ENCODE data around the gene CELF2. TPM values are rescaled to one million over a fixed set of nuclear protein-coding genes. Genes with fewer than 3 reads are reported as not detected.

CELF2 gene
- total RNA-seq, 4 donors from 2014 or later, result 120 to 185 (median 154) TPM

GRCh38 chr10:11224321-11224720 lies 206.6 kb downstream of the CELF2 start:
- no peak for TF ChIP-seq CTCF (IDR thresholded peaks at IDR 0.05; ENCODE audit: low read depth)

GRCh38 chr10:11224792-11225416 lies 207.2 kb downstream of the CELF2 start:
- no peak for TF ChIP-seq CTCF (IDR thresholded peaks at IDR 0.05; ENCODE audit: low read depth)

GRCh38 chr10:11225935-11226334 lies 208.3 kb downstream of the CELF2 start:
- no peak for TF ChIP-seq CTCF (IDR thresholded peaks at IDR 0.05; ENCODE audit: low read depth)

- TF ChIP-seq CTCF (IDR thresholded peaks at IDR 0.05; ENCODE audit: low read depth), result no peak
Measured at GRCh38 chr10:11227103-11227502, 209.4 kb downstream of the CELF2 start.

GRCh38 chr10:11229893-11230292 lies 212.2 kb downstream of the CELF2 start:
- TF ChIP-seq CTCF (IDR thresholded peaks at IDR 0.05; ENCODE audit: low read depth), result no peak

GRCh38 chr10:11230498-11231167 lies 213.0 kb downstream of the CELF2 start:
- no peak for TF ChIP-seq CTCF (IDR thresholded peaks at IDR 0.05; ENCODE audit: low read depth)

GRCh38 chr10:11231285-11231684 lies 213.6 kb downstream of the CELF2 start:
- TF ChIP-seq CTCF (IDR thresholded peaks at IDR 0.05; ENCODE audit: low read depth), result no peak

All from subcutaneous adipose tissue (tissue), 4 donors.